HG02588 (cell line): ENCODE results near the gene SERTAD2.

ENCODE experiments used
- ATAC-seq: cut with Tn5 transposase; IDR thresholded peaks from one replicate; pipeline ENCODE4 v1.9.1; 2021; ENCODE audit warnings: mild to moderate bottlenecking, moderate library complexity; ENCODE audit not compliant: unreplicated experiment

Gene SERTAD2

DNA sequence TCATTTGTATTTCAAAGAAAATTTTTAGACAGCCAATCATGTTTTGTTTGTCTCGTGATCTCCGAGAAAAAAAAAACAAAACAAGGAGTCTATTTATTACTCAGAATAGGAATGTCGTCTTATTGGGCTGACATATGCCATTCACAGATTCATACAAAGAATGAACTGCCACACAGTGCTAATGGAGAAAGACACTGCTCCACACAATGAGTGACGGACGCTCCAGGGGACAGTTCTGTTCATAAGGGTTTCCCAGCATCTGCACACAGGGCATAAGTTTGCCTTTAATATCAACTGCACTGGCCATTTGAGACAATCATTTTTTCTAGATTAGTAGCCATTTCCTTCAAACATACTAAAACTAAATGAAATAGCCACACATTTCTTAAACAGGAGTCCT, 3.4 kb downstream of the SERTAD2 start:
- no peak for ATAC-seq

DNA sequence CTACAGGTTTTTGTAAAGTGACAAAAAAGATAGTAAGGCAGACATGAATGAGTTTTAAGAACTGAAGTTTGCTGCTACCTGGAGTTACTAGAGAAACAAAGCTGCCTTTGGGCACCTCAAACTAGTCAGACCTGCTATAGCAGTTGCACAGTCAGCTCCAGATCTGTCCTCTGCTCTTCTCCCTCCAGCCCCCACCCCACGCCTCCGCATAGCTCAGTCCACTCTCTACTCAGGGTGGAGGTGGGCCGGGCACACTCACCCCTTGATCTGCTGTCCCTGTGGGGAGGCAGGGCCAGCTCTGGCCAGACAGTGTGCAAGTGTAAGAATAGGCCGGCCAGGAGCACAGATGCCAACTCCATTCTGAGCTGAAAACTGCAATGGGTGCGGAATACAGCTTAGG, 4.1 kb downstream of the SERTAD2 start:
- ATAC-seq = no peak

DNA sequence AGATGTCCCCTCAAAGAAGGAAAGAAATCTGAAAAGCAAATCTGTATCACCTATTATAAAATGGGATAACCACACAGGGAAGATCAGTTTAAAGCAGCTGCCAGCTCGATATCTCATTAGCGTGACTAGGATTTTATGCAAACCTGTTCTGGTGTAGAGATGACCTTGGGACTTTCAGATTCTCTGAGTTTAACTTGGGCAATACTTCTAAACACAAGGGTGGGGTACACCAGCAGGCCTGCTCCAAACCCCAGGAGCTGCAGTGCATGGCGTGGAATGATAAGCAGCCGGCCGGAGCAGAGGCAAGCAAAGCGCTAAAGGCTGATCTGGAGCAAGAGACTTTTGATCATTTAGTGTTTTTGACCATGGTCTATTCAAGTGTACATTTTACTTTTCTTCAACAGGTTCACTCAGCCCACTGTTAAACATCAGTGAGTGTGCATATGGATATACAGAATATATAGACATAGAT, 4.7 kb downstream of the SERTAD2 start:
- no peak for ATAC-seq

DNA sequence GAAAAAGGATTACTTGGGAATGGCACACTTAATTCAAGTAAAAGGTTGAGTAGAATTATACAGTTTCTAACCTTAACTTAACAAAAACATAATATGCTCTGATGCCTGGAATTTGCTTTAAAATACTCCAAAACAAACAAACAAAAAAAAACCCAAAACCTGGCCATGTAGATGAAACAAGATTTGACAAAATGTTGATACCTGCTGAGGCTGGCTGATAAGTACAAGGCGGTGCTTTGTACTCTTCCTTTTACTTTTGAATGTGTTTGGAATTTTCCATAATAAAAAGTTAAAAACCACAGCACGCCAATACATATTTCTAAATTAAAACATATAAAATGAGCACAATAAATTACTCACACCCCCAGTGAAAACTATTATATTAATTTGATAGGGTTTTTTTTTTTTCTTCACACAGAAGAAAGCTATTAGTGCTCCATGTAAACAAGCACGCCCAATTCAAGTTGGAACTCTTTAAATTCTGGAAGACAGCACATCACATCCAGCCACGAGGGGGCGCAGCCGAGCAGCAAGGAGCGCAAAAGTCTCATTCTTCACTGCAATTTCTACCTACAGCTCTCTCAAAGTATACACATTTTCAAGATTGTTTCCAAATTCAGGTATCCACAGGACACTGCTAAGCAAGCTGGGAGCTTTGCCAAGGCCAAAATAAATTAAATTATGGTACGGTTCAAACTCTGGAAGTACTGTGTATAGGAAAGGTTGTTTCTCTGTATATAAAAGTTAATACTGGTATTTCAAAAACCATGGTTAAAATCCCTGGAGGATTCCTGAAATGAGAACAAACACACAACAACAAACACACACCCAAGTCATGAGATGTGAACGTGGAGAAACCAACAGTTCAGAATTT, 7.5 kb downstream of the SERTAD2 start:
- ATAC-seq = no peak

DNA sequence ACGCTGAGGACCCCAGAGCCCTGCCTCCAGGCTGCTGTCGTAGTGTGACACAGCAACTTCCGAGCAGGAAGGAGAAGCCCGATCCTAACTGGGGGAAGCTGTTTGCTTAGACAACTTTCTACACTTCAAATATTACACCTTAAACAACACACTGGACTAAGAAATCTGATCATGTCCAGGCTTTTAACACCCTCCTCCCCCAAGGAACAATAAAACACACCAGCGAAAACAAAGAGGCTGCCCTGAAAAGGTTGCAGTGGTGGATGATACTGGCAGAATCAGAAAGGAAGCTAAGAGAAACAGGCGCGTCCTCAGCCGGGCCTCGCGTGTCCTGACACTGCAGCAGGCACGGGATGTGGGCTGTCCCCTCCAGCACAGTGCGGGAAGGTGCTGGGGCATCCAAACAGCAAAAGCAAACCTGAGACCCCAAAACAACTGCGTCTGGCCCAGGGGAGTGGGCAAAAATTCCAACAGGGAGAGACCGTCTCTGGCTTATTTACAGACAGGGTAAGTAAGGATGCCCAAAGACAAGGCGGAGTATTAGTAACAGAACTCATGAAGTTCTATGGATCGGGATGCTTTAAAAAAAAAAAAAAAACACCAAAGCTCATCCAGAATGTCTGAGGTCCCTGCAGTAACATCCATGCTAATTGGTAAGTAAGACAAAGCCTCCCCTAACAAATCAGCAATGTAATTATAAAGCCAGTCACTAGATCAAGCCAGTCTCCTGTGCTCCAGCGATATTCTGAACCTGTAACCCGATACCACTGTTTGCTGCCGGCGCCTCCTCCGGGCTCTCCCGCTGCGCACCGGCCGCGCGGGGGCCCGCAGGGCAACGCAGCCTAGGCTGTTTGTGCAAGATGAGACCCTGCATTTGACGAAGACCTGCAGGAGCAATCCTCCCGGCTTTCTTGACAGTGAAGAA, 9.0 kb downstream of the SERTAD2 start:
- ATAC-seq = peak; percentile 51

DNA sequence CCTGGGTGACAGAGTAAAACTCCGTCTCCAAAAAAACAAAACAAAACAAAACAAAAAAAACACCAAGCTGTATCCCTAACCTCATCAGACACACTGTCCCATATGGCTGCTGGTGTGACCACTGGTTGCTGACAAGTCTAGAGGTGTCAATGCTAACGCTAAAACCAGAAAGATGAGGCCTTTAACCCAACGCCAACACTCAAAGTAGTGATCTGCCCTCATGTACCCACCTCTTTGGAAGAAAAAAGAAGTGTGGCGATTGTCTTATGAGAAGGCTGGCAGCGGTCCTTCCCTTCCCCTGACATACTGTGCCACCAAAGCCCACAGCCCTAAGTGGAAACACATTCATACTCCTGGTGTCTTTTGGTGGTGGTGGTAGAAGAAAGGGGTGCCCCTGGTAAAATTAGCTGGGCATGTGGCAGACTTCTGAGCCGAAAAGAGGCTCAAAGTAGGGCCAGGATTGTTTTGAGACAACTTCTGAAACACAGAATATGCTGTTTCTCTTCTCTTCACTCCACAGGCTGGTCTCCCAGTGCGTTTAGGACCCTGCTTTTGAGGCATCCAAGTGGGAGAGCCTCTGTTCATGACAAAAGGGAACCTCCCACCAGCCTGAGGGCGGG, 9.8 kb downstream of the SERTAD2 start:
- ATAC-seq = peak; percentile 1

DNA sequence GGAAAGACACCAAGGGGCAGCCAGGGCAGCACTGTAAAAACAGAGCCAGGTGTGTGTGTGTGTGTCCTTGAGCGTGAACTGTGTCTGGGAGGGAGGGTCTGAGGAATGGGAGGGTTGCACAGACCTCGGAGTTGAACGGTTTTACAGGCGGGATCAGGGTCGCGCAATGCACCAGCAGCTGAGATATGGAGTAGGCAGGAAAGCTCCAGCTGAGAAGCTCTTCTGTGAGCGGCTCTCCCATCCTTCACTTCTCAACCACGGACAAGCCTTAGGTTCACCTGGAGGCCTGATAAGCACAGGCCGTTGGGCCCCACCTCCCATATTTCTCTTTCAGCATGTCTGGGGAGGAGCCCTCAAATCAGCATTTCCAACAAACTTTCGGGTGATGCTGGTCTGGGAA, 12.1 kb downstream of the SERTAD2 start:
- no peak for ATAC-seq

DNA sequence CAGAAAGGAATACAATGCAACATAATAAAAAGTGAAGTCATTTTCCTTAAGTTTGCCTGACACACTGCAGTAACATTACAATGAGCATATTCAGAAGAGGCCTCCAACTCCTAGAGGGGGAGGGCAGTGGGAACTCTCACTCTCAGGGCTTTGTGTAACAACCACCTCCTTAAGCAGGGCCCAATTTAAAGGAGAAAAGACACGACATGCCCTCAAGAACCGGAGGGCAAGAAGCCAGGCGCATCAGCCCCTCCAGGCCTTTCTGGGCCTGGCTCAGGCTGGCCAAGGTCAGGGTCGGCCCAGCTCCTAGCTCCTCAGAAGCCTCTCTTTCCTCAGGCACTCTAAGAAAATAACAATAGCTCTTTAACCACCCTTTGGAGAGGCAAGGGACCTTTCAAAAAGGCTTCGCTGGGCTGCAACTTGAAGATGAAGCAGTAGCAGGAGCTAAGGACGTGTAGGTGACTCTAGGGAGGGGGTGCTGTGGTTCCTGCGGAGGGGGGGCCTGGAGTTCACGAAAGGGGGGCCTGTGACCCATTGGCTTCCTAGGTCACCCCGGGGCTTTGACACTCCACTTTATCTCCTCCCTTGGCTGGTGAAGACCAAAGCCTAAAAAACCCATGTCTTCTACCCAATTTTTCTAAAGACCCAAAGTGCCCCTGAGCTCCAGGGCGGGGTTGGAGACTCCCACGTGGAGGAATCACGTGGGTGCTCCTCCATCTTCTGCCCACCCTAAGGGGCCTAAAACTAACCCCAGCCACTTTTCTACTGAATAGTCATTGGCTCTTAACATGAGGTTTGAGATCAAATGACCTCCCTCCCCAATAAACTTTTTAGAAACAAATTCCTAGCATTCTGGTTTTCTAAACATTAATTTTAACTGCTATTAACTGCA, 13.3 kb downstream of the SERTAD2 start:
- ATAC-seq = no peak

DNA sequence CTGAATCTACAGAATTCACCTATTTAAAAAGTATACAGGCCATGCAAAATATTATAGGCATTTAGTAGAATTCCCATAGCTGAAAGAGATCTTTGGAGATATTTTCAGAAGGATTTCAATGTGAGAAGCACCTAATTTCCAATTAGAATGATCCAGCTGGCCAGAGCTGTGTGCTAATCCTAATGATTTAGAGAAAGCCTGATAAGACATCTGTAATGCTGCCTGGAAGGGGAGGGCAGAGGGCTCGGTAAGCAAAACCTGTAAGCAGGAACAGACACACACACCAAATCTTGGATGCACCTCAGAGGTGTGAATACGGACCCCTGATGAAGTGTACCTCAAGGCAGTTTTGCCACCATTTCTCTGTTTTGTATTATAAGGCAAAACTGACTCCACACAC, 14.0 kb downstream of the SERTAD2 start:
- ATAC-seq = no peak

DNA sequence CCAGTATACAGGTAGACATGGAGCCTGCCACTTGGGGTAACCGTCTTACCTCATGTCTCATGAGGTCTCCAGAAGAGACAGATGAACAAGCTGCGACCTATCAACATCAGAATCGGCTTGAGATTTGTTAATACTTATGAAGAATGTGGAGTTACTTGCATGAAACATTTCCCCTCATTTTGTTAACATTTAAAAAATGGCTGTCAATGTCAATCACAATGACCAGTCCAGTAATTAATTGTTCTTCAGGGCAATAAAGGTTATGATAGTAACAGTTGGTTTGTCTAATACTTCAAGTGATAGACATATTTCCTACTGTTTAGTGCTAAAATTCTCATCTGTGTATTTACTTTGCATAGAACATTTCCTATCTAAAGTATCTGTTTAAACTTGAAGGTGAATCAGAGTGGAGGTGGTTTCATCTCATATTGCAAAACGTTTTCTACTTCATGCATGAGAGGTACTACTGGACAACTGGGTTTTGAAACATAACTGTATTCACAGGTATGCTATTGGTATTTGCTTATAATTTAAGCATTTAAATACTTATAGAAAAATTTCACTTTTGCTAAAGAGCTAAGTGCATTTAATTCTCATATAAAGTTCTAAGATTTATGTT, 15.1 kb downstream of the SERTAD2 start:
- no peak for ATAC-seq

DNA sequence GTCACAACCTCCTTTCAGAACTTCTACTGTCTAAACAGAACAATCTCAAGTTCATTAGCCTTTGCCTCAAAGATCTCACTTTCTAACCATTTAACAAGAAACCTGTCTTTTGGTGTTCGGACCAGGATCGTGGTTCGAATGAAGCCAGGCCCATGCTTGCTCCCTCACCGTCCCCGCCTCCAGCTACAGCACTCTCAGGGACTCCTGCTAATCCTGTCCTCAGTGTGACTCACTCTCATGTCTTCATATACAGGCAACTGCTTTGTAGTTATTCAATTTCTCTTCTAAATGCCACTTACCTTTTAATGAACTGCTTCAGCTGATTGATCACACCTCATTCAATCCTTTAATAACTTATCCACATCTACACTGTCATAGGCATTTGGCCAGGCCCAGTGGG, 15.8 kb downstream of the SERTAD2 start:
- no peak for ATAC-seq

DNA sequence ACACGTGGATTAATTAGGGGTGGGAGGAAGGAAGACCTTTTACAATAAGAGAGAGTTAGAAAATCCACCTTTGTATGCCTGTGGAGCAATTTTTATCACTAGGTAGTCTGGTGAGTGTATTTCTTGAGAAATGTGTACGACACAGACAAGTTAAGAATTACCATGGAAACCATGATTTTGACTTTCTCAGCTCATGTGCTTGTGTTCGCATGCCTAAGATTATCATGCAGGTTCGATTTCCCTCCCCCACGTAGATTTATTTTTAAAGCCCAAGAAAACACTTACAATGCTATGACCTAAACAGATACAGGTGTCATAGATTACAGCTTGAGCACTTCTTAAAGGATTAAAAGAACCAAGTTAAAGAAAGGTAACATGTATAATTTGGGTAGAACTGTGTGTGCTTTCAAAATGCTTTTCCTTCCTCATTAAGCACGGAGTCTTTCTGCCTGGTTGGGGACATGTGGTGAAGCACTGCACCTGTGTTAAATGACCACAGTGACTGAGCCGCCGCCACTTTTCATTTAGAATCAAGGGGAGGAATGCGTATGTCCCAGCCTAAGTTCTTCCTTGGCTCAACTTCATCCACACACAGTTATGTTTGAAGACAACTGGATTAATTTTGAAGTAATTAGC, 16.6 kb downstream of the SERTAD2 start:
- ATAC-seq = peak; percentile 52

DNA sequence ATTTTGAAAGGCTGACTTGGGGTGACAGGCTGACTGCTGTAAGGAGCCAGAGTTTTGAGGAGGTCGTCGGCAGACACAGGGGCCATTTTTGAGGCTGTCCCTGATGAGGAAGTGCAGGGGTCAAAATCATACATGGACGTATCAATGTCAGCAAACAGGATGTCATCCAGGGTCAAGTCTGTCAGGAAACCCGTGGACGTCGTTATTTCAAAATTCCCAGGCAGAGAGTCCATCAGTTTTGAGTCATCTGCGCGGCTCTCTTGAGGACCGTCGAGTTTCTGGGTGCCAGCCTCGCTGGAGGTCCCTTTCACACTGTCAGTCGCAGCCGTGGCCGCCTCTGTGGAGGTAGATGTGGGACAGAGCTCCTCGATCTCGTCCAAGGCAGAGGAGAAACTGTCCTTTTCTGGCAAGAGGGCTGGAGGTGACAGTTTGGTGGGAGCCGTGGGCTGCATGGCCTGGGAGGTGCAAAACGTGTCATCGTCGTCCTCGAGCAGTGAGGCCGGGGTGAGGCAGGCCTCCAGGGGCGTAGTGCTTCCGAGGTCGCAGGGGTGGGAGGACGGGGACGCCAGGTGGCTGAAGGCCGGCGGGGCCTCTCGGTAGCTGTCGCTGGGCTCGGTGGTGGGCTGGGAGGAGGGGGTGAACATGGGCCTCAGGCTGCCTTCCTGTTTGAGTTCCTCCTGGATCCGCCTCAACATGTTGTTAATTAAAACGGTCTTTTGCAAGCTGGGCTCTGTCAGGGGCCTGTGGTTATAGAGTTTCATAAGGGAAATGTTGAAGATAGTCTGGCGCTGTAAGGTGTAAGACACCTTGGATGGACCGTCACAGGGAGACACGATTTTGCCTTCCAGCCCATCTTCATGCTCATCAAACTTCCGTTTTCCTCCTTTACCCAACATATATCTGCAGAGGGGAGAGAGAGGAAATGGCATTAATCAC, 17.5 kb downstream of the SERTAD2 start:
- peak; percentile 58 for ATAC-seq

DNA sequence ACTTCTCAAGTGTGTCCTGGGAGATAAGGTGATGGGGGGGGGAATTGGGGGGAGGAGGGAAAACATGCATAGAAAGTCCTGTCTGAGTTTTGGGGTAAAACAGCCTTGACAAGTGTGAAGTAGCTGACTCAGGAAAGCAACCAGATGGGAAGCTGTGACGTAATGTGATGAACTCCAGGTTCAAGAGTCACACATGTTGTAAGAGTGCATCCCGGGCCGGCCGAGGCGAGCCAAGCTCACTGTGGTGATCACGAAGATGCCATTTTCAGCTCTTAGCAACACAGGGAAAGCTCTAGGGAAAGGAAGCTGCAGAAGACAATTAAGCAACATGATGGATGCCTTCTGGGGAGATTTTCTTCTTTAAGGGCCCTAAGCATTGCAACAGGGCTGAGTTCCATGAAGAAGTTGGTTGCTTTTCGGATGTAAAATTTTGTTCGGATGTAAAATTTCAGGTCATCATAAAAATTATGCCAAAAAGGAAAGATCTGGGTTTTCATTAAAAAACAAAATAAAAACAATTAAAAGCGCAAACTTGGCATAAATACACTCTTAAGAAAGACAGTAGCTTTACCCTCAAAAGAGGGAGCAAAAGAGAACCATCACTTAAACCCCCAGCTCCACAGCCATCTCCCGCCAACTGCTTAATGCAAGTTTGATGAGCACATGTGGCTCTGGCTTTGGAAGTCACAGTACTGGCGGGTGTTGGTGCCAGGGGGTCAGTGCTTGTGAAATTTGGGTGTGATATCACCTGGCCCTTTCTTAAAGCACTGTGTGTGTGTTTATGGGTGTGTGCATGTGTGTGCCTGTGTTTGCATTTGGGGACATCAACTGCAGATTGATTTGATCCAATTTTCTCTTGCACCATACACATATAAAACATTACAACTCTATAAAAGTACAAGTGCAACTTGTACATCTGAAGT, 19.1 kb downstream of the SERTAD2 start:
- no peak for ATAC-seq

DNA sequence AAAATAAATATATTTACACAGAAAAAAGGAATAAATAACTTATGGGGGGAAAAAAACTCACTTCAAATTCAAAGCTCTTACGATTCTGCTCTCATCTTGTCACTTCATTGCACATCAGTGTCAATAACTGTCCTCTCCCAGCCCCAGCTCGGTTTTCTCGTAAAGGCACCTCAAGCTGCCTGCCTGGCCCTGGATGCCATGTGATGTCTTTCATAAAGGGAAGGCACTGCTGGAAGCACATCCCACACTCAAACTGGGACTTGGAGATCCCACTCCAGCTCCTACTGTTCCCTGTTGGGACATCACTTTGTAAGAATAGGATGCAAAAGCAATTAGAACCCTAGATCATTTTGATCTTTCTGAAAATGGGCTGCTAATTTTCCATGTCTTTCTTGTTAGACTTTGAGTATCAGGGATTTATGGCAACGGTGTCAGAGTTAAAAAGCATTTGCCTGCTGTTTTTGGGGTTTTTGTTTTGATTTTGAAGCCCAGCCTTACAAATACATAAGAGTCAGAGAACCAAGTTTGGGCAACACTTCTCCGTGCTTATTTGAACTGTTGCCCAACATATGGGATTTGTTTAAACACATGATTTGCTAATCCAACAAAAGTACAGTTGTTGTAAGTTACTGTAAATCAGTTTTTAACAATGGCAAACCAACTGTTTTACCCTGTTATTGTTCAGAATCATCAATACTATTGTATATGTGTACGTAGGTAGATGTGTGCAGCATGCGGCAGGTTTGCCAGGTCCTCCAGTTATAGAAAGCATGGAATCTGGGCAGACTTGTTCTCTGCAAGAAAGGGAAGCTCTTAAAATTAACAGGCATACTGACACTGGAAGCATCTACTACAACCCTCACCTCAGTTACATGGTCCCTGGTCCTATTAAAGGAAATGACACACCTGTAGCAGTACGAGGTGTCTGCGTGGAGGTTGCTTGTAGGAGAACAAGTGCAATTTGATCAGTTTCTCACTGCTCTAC, 20.6 kb downstream of the SERTAD2 start:
- ATAC-seq = no peak

DNA sequence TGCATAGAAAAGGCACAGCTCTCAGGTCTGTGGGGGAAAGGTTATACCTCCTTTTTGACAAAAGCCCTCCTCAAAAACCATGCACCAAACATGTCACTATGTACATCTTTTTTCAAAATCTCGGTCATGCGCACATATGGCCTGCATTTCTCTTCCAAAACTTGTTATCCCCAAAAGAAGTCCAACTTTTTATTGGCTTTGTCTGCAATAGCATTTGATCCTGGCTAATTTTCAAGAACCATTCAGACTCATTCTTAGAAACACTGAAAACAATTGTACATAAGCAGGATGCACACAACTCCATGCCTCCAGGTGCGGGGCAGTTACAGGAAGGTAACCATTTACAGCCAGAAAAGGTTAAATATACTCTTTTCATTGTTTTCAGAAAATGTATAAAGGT, 21.9 kb downstream of the SERTAD2 start:
- no peak for ATAC-seq
